ENCODE measurements around the gene RBM19.

The RBM19 gene

DNA sequence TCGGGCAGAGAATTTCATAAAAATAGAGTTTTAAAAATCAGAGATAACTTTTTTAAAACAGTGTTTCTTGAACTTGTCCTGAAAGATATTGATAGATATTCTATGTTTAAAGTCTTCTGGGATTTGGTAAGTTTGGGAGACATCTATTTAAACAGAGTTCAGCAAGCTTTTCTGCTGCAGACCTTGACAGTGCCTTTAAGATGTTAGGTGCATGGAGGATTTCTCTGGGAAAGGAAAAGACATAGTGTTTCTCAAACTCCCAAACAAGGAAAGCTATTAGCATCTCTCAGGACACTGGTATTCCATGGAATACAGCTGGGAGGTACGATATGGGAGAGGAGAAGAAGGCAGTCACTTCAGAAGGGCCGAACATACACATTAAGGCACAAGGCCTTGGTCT, 97.8 kb downstream of the RBM19 start:
- TF ChIP-seq, protein P1, sequence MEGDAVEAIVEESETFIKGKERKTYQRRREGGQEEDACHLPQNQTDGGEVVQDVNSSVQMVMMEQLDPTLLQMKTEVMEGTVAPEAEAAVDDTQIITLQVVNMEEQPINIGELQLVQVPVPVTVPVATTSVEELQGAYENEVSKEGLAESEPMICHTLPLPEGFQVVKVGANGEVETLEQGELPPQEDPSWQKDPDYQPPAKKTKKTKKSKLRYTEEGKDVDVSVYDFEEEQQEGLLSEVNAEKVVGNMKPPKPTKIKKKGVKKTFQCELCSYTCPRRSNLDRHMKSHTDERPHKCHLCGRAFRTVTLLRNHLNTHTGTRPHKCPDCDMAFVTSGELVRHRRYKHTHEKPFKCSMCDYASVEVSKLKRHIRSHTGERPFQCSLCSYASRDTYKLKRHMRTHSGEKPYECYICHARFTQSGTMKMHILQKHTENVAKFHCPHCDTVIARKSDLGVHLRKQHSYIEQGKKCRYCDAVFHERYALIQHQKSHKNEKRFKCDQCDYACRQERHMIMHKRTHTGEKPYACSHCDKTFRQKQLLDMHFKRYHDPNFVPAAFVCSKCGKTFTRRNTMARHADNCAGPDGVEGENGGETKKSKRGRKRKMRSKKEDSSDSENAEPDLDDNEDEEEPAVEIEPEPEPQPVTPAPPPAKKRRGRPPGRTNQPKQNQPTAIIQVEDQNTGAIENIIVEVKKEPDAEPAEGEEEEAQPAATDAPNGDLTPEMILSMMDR (IDR thresholded peaks at IDR 0.05; ENCODE audit: low read depth, low read length), result no peak
- no peak overlapping the region for H3K4me3 ChIP-seq (ENCODE audit: low read depth, low read length)

DNA sequence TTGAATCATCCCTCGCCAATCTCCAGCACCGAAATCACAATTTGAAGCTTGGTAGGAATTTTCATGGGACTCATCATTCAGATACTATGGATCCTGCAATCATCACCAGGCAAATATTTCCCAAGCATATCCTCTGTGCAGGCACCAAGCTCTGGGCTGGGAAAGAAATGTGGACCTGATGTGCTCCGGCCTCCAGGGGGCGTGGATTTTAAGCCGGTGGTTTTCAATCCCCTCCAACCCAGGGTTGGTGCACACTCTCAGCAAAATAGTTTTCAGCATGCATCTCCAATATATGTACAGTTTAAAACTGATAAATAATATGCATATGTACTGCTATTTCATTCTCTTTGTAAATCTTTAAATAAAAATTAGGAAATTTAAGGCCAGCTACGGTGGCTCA, 98.9 kb downstream of the RBM19 start:
- no peak overlapping the region for H3K4me3 ChIP-seq (ENCODE audit: low read depth, low read length)
- TF ChIP-seq, protein P1 (IDR thresholded peaks at IDR 0.05; ENCODE audit: low read depth, low read length), result peak; percentile 61

DNA sequence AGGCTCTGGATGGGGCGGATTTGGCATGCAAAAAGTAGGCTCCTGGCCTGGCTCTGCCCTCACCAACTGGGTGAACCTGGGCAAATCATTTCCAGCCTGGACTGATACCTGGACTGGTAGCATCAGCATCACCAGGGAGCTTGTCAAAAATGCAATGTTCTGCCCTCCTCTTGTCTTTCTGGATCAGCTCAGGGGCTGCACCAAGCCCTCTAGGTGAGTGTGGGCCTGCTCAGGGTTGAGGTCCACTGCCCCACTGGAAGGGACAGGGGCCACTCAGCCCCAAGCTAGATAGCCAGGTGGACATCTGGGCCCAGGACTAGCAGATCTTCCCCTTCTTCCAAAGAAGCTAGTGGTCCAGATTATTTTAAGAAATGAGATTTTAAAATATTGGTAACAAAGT, 99.6 kb downstream of the RBM19 start:
- TF ChIP-seq, protein P1 (IDR thresholded peaks at IDR 0.05; ENCODE audit: low read depth, low read length), result no peak
- no peak overlapping the region for H3K4me3 ChIP-seq (ENCODE audit: low read depth, low read length)

DNA sequence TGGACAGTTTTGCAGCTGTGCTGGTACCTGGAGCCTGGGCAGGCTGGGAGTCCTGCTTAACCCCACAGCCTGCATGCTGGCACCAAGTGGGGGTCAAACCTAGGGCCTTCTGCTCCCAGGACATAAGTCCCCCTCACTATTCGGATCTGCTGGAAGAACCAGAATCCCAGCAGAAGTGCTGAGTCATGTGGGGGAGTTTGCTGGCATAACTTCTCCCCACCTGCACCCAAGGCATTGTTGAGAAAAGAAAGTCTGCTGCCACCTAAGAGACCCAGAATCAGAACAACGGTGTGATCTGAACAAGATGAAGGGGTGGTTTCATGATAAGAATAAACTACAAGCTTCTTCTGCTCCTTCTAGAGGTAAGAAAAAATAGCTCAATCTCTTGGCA, 102.7 kb downstream of the RBM19 start:
- TF ChIP-seq, protein P1 (IDR thresholded peaks at IDR 0.05; ENCODE audit: low read depth, low read length), result no peak
- H3K4me3 ChIP-seq (ENCODE audit: low read depth, low read length), result peak overlapping the region; percentile 43

GRCh38 chr12:113862590-113863454, 103.3 kb downstream of the RBM19 start:
- TF ChIP-seq, protein P1 (IDR thresholded peaks at IDR 0.05; ENCODE audit: low read depth, low read length), result no peak

GRCh38 chr12:113861708-113862312, 104.3 kb downstream of the RBM19 start:
- TF ChIP-seq, protein P1 (IDR thresholded peaks at IDR 0.05; ENCODE audit: low read depth, low read length), result no peak

More at GRCh38 chr12:113862590-113863454, 103.3 kb downstream of the RBM19 start:
- H3K4me3 ChIP-seq (ENCODE audit: low read depth, low read length), result peak overlapping the region; percentile 43

DNA sequence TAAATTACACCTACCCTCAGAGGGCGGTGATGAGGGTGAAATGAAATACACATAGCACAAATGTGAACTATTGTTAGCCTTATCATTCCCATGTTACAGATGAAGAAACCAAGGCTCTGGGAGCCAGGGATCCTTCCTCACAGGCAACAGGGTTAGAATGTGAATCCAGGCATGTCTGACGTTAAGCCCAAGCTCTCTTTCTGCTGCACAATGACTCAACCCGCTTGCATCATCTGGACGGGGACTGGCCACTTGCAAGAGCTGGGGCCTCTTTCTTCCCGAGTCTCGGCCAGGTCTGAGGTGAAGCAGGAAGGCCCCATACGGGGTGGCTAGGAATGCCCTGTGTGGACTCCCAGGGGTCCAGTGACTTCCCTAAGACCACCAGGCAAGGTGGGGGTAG, 105.2 kb downstream of the RBM19 start:
- H3K4me3 ChIP-seq (ENCODE audit: low read depth, low read length), result peak overlapping the region; percentile 23
- TF ChIP-seq, protein P1 (IDR thresholded peaks at IDR 0.05; ENCODE audit: low read depth, low read length), result no peak

More at GRCh38 chr12:113861708-113862312, 104.3 kb downstream of the RBM19 start:
- H3K4me3 ChIP-seq (ENCODE audit: low read depth, low read length), result no peak overlapping the region
